GM21619 (cell line): ENCODE data around the gene ADSL.

Experiments
- ATAC-seq: cut with Tn5 transposase; IDR thresholded peaks from one replicate; pipeline ENCODE4 v1.9.1; 2021; ENCODE audit not compliant: unreplicated experiment

ADSL gene

DNA sequence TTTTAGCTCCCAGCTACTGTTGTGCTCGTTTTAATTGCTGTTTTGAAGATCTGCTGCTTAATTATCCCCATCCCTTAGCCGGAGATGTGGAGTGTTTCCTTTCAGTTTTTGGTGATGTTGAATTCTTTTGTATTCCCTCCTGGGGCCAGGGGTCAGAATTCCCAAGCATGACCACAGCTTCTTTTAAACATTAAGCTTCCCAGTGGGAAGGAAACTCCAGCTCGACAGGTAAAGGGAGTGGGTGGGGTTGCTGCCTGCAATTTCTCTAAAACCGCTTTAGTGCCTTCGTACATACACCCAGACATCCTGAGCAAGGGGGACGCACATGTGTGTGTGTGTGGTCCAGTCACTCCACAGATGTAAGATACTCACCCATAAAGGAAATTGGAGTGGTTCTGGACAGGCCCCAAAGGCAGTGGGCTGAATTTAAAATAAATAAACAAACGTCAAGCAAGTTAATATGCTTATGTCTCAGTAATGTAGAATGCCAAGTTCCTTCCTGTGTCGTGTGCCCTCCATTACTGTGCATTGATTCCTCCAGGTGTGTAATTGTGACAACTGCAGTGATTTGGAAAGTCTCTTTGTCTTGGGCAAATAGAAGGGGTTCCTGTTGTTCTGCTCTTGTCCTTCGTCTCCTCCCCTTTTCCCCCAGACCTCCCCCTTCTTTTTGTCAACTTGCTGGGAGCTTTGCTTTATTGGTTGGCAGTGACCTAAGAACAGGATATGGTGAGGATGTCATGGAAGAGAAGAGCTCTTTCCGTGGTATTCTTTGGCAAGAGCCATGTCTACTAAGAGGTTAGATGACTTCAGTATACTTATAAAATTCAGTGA lies 19.2 kb upstream of the ADSL start:
- no peak for ATAC-seq

DNA sequence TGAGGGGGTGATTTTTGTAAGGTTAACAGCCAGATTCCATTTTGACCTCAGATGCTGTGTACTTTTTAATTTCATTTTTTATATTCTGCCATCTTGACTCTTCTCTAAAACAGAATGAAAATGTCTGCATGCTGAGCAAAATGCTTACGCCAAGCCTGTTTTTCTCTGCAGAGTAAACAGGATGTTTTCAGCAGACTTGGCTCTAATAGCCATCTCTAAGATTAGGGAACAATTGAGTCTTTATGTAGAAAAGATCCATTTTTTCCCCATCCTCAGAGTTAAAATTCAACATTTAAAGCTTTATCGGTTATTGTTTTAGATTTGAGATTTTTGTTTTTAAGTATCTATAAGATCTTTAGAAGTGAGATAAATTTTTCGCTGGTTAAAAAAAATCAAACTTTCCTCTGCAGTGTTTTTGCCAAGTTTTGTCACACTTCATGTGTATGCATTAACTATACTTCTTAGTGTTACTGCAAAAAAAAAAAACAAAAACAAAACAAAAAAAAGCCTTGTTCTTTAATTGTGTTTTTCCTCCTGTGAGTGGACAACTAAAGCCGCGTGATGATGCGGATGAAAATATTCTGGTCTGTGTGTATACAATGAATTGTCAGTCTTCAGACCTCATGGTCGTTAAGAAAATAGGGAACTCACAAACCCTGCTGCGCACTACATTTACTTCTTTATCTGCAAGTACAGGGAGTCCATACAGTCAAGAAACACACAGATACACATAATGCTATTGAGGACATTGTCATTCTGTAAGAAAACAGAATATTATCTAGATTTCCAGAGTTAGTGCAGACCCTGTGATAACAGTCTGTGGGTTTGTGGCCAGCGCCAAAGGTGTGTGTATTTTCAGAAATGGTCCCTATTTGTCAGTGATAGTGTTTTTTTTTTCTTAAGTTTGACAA lies 17.5 kb upstream of the ADSL start:
- no peak for ATAC-seq

DNA sequence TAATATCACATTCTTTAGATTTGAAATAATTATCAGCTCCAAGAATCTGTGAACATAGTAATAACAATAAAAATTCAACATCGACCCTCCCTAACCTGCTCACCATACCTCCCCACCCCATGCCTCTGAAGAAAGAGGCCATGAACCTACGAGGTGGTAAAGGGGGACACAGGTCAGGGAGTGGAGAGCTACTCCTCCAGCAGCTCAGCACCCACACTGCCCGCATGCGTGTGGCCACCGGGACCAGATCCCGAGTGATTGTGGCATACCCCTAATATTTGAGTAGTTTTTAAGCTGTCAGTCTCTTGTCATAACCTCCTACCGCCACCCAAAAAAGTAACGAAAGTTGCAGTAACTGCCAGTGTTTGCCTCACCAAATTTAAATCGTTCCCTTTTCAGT lies 16.8 kb upstream of the ADSL start:
- ATAC-seq, result no peak

DNA sequence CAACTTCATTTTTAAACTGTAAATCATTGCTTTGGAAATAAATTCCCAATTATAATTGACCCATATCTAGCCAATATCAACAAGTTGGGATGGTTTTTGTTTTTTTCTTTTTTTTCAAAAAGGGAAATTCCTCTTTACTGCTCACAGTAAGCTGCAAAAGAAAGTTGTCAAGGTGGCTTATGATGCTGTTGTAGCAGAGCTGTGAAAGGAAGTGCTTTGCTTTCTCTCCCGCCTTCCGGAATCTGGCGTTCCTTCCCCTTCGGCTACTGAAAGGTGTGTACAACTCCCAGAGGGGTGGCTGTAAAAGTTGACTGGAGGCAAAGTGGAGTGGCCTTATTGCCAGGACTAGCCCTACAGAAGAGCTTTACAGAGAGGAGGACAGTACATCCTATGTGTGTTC lies 16.2 kb upstream of the ADSL start:
- no peak for ATAC-seq

DNA sequence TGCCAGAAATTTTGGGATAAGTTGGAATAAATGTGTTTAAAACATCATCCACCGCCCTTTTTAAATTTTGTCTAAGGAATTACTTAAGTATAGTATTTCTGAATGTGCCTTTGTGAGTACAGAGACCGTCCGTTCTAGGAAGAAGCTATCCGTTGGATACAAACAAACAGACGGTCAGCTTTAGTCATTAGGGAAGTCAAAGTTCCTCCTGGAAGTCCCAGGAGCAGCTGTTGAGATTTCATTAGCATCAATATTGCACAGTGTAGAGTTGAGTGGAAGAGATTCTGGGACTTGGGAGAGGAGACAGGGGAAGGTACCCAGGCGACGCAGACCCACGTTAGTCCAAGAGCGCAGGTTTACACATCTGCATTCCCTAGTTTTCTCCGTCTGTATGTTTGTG lies 15.7 kb upstream of the ADSL start:
- no peak for ATAC-seq

DNA sequence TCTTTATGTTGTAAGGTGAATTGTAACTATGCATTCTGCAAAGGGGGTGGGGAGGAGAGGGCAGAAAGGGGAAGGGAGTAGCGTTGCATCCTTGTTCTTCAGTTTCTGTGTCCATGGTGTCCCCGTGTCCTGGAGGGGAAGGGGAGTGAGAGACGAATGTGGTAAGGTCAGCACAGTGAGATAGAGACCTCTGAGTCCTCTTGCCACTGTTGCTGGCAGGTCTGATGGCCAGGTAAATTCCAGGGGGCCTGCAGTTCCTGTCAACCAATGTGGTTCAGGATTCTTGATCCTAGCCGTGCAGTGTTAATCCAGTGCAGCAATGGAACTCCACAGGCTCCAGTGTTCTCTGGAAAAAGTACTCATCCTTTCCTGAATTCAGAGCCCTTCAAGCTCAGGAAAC lies 14.6 kb upstream of the ADSL start:
- ATAC-seq, result no peak

DNA sequence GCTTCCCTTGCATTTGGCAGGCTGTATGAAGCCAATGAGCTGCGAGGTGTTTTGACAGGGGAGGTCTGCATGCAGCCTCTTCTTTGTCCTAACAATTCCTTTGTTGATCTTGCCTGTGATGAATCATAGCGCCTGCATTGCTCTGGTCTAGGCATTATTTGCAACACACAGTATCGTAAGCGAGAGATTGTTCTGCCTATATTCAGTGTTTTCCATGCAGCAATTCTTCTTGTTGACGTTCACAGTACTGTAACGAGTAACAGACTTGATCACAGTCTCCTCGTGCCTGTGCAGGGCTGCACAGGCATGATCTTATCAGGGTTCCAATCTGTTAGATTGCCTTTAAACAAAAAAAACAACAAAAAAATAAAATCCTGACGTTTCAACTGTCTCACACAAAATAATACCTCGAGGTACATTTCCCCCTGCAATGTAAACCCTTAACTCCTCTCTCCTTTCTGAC lies 13.9 kb upstream of the ADSL start:
- no peak for ATAC-seq

DNA sequence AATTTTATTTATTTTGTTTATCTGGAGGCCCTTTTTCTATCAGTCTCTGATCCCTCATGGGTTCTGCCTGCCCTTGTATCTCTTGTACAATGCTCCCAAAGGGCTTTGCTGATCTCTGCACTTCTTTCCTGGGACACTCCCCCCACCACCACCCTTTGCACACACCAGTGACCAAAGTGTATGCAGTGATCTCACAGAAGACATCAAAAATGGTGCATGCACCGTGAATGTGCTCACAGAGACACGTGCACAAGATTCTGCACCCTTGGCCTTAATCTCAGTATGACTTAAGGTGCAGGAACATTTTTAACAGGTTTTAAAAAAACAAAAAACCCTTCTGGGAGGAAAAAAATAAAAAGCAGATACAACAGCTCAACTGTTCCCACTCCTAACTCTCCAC lies 12.2 kb upstream of the ADSL start:
- ATAC-seq, result no peak

DNA sequence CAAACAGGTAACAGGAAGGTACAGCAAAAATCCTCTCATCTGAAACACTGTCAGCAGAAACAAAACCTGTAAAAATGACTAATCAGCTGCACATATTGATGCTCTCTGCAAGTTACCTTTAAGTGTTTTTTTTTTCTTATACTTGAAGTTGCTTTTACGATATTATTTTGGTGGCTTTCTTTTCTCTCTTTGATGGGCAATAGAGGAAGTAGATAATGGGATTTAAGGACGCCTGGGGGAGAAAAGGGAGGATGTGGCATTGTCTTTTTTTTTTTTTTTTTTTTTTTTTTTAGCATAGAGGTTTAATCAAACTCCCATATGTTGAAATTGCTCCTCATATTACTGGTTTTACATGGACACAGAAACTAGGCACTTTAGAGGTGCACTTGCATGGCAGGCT lies 11.4 kb upstream of the ADSL start:
- no peak for ATAC-seq

DNA sequence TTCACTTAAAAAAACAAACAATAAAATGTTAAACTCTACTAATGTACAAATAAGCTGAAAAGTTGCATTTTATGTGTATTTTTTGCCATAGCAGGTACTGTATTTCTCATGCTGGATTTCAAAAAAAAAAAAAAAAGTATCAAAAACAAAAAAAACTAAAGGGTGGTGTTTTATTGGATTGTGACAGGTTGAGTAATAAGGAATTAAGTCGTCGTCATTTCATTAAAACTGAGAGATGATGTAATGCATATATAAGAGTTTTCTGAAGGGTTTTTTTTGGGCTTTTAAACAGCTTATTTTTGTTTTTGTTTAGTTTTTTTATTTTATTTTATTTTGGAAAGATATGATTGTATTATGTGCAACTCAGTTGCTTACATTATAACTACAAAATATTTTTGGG lies 10.9 kb upstream of the ADSL start:
- ATAC-seq, result no peak

DNA sequence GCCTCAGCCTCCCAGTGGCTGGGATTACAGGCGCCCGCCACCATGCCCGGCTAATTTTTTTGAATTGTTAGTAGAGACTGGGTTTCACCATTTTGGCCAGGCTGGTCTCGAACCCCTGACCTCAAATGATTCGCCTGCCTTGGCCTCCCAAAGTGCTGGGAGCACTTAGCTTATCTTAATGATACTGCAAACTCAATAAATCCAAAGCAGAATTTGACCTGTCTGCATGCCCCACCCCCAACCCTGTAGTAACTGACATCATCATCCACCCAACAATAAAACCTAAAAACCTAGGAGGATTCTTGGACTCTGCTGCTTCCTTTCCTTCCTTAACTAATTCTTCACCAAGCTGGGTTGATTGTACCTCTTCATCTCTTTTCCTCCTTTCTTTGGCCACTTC lies 6.3 kb upstream of the ADSL start:
- ATAC-seq, result no peak

DNA sequence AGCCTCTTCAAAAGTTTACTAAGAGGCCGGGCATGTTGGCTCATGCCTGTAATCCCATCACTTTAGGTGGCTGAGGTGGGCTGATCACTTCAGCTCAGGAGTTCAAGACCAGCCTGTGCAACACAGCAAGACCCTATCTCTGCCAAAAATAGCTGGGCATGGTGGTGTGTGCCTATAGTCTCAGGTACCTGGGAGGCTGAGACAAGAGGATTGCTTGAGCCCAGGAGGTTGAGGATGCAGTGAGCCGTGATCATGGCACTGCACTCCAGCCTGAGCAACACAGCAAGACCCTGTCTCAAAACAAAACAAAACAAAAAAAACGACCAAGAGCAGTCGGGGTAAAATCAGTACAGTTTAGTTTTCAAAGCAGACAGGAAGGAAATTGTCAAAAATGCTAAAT lies 4.7 kb upstream of the ADSL start:
- no peak for ATAC-seq

DNA sequence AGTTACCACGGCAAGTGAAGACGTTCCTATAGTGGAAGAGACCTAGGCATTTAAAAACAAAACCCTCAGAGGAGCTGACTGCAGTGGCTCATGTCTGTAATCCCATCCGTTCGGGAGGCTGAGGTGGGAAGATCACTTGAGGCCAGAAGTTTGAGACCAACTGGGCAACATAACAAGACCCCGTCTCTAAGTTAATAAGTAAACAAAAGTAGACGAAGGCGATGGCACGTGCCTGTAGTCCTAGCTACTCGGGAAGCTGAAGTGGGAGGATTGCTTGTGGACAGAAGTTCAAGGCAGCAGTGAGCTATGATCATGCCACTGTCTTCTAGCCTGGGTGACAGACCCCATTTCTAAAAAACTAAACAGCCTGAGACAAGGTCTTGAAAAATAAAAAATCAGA lies 3.8 kb upstream of the ADSL start:
- ATAC-seq, result no peak

DNA sequence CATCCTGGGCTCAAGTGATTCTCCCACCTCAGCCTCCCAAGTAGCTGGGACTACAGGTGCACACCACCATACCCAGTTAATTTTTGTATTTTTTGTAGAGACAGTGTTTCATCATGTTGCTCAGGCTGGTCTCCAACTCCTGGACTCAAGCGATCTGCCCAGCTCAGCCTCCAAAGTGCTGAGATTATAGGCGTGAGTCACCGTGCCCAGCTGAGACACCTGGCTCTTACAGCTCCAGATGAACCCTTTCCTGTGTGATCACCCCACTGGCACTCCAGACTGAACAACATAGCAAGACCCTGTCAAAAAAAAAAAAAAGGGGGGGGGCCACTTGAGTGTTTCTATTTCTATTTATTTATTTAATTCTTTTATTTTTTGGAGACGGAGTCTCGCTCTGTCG lies 1.0 kb upstream of the ADSL start:
- ATAC-seq, result no peak

DNA sequence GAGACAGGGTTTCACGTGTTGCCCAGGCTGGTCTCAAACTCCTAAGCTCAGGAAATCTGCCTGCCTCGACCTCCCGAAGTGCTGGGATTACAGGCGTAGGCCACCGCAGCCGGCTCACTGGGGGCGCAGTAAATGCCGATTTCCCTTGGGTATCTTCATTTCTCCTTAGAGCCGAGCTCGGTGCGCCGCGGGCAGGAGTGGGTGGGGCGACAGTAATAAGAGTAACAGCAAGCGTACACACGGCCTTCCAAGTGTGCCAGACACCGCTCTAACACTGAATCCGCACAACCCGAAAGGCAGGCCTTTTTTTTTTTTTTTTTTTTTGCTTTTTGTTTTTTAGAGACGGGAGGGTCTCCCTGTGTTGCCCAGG lies 500 bp upstream of the ADSL start:
- ATAC-seq, result peak; percentile 16

DNA sequence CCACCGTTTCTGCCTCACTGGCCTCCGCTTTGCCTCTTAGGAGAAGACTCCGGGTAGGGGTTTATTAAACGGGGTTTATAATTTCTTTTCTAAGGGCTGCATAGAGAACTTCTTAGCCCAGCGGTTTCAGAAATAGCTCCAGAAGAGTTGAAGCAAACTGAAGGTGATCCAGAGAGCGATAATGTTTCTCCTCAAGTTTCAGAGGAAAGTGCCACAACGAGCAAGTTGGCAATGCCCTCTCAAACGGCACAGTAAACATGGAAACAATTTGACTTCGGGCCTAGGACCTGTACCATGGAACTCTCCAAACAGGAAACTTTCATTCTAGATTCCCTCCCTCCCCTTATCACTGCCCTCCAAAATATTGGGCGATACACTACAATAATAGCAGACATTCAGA lies 1.0 kb downstream of the ADSL start:
- no peak for ATAC-seq

DNA sequence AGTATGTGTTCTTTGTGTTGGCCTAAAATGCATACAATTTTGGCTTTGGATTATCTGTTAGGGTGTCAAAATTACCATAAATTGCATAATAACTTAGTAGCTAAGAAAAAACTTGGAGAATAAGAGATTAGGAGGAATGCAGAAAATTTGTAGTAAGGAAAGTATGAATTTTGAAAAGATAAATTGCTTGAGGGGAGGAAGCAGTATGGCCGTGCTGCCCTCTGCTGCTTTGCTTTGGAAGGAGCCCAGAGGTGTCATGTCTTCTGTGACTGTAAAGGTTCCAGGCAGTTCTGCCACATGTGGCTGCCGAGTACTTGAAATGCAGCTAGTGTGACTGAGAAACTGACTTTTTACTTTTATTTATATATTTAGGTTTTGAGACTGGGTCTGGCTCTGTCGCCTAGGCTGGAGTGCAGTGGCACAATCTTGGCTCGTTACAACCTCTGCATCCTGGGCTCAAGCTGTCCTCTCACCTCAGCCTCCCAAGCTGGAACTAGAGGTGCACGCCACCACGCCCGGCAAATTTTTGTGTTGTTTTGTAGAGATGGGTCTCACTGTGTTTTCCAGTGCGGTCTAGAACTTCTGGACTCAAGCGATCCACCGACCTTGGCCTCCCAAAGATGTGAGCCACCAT lies 1.8 kb downstream of the ADSL start:
- no peak for ATAC-seq

DNA sequence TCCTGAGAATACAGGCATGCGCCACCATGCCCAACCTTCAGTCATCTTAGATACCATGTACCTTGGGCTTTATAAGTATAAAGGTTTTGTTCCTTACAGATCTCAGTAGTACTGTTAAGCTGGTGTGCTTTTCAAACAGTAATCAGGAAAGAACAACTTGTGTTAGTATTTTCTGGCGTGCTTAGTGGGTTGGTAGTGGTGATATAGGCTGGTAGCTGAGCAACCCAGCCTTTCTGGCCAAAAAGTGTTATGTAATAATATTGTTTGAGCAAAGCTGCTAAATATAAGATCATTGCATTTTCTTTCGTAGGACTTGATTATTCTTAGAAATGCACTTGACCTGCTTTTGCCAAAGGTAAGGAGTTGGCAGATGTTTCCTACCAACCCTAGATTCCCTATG lies 6.5 kb downstream of the ADSL start:
- no peak for ATAC-seq

DNA sequence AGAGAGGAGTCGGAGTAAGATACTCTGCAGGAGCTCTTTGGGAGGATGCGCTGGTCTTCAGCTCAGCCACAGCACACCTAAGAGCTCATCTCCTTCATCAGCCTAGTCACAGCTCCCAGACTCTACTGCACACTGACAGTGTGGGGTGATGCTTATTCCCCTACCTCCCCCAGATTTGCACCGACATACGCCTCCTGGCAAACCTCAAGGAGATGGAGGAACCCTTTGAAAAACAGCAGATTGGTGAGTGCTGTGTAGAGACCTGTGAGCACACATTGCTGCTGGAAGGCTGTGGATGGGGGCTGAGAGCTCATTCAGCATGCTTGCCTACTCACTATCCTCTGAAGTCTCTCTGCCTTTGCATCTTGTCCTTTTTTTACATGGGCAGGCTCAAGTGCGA lies 14.8 kb downstream of the ADSL start:
- no peak for ATAC-seq

DNA sequence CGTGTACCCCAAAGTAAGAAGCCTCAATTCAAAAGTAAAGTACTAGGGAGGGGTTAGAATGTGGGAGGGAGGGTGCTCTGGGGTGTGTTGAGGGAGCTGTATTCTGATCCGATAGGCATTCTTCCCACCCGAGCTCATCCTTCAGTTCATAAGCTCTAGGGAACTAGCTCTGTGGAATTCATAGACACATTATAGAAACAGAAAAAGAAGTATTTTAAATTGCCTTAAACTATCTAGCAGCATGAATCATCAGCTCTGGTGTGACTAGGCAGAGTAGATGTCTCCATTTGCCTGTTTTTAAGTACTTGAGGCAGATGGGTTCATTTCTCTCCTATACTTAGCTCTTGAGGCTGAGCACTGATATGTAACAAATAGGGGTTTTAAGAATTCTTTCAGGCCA lies 16.8 kb downstream of the ADSL start:
- ATAC-seq, result no peak

DNA sequence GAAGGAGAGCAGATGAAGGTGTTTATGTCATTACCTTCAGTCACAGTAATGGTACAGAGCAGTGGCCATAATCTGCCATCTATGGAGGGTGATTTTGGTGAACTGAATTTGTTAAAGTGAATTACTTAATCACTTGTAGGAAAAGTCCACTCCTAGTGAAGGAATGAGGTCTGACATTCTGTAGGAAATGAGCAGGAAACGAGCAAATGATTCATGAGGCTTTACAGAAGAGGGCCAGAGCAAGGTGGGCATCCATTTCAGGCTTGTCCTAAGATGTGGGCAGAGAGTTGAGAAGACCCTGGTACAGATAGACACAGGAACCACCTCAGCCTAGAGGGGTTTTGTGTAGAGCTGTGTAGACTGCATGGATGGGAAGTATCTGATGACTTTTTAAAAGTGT lies 18.1 kb downstream of the ADSL start:
- no peak for ATAC-seq

DNA sequence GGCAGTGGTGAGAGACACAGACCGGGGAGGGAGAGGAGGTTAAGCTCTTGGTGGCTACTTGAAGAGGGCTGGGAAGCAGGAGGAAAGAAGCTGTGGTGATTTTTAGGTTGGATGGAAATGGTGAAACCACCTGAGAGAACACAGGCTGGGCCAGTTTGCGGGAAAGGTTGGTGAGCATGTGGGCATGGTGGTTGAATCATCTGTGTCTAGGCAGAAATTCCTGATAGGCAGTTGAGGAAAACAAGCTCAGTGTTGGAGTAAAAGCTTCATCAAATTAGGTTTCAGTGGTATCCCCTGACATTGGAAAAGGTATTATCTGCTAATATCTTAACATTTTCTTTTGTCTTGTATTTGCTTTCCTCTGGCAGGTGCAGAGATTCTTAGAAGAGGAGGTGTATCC lies 19.8 kb downstream of the ADSL start:
- ATAC-seq, result no peak
